Pancreas (tissue), 10 donors: ENCODE results near the gene CCDC83. TPM values are rescaled to one million over a fixed set of nuclear protein-coding genes. Genes with fewer than 3 reads are reported as not detected.

ENCODE experiments used
- ATAC-seq, 4 donors: fragments of 200-7000 bp; cut with Tn5 transposase; one replicate each; pipeline versions ENCODE4 v1.8.0 to v1.9.1; 2020; ENCODE audit warnings: mild to moderate bottlenecking in 4 of 4, moderate library complexity in 4 of 4
- DNase-seq, 6 donors: peaks; one replicate each; pipeline ENCODE4 v3.0.0-alpha.2; 2020
- FAIRE-seq: peaks from 2 replicates; lab custom pipeline; 2012; peaks lifted over from hg19 to GRCh38; lab: Jason Lieb, UNC
- H3K27ac ChIP-seq, 4 donors: fragments of 200-600 bp; sonication (generic); 1 replicate in 3 of 4; 2 replicates in 1 of 4; pipeline versions ENCODE4 v1.5.0 to v1.8.0; 2020
- H3K27me3 ChIP-seq, 4 donors: fragments of 200-600 bp; one replicate each; pipeline ENCODE4 v1.8.0; 2021
- H3K36me3 ChIP-seq, 3 donors: fragments of 200-600 bp; sonication (generic) in 1 of 3; one replicate each; pipeline versions ENCODE4 v1.5.0 to v1.8.0; 2020 to 2021
- H3K4me1 ChIP-seq, 3 donors: fragments of 200-600 bp; one replicate each; pipeline ENCODE4 v1.8.0; 2021
- H3K4me3 ChIP-seq, 4 donors: fragments of 200-600 bp; sonication (generic) in 2 of 4; one replicate each; pipeline versions ENCODE4 v1.5.0 to v1.8.0; 2020 to 2021
- H3K9me3 ChIP-seq, 4 donors: fragments of 200-600 bp; one replicate each; pipeline ENCODE4 v1.8.0; 2021
- WGBS, 2 donors: extraction: QIAGEN DNeasy Blood & Tissue Kit; methylation state at CpG; one replicate each; pipeline ENCODE4 v1.1.7; 2013; 5-methylcytosine and 5-hydroxymethylcytosine counted together
- intact Hi-C, 3 donors: fragments of 100-400 bp; cut with DNase I; formaldehyde crosslinking; loops; one replicate each; pipeline versions ENCODE4 v1.11.1 to v1.14.2; 2022
- polyA plus RNA-seq, 2 donors: library from polyadenylated mRNA; stranded (reverse); fragments of 200-250 nt; gene quantifications; one replicate each; pipeline ENCODE4 v1.2.3, GENCODE V29; 2013
- total RNA-seq, 6 donors: library from RNA; stranded (reverse); fragmentation: NEBNext Ultra II Directional in 4 of 6; extraction: Animal tissue kit (Norgen Biotek cat#: 25700) in 4 of 6; gene quantifications; one replicate each; pipeline versions ENCODE4 v1.2.1 to v1.2.4, GENCODE V29; 2021 to 2023
- TF ChIP-seq, protein P1 (sequence below), 4 donors: fragments of 200-600 bp; sonication (generic) in 3 of 4; IDR thresholded peaks; one replicate each; pipeline versions ENCODE4 v1.5.0 to v1.8.0; 2021; ENCODE audit warnings: antibody characterized with exemption in 4 of 4
- donor health status: healthy with polysubstance abuse.
- donor health status: DM: no; HTN: no; CAD: no; lungs with moderate emphysema.
- donor health status: DM: no; HTN: no; CAD: no.
- donor health status: control.
- donor health status: control.
- donor health status: Bipolar disorder and iron deficiency.
- donor health status: DM: yes; HTN: yes; CAD: no.
- donor health status: DM: no; HTN: no; CAD: no.
- donor health status: DM: no; HTN: no; CAD: no.
- donor health status: DM: yes; HTN: yes; CAD: no.

CCDC83 gene
- total and polyA plus RNA-seq, 8 donors, result not detected

DNA sequence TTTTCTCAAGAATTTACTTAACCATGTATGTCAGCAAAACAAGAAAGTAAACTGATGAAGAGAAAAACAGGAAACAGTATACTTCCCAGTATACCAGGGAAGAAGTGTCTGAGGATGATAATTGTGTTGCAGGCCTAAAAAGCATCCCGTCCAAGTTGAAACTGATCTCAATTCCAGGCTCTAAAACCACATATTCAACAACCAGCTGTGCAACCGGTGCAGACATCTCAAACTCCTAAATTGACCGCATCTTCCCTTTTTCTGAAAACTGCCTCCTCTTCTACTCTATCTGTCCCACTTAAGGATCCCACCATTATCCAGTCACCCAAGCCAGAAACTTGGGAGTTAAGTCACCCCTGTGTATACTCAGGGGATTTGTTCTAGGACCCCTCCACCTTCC is 47.2 kb downstream of the CCDC83 start:
- Histone ChIP-seq H3K4me1 (no peaks in the 10 kb centered on the region), H3K27ac (no peak overlapping the region), H3K27me3 (no peaks in the 10 kb centered on the region), H3K9me3 (no peaks in the 10 kb centered on the region), H3K4me3 (no peak overlapping the region), H3K36me3 (no peaks in the 10 kb centered on the region)
- ATAC-seq (no peak), FAIRE-seq (no peak), DNase-seq (no peak)
- intact Hi-C loops, result no loop called here
- 85 to 88% methylated on average over 3 of the region's 3 CpGs for WGBS, 2 donors
- TF ChIP-seq, protein P1, sequence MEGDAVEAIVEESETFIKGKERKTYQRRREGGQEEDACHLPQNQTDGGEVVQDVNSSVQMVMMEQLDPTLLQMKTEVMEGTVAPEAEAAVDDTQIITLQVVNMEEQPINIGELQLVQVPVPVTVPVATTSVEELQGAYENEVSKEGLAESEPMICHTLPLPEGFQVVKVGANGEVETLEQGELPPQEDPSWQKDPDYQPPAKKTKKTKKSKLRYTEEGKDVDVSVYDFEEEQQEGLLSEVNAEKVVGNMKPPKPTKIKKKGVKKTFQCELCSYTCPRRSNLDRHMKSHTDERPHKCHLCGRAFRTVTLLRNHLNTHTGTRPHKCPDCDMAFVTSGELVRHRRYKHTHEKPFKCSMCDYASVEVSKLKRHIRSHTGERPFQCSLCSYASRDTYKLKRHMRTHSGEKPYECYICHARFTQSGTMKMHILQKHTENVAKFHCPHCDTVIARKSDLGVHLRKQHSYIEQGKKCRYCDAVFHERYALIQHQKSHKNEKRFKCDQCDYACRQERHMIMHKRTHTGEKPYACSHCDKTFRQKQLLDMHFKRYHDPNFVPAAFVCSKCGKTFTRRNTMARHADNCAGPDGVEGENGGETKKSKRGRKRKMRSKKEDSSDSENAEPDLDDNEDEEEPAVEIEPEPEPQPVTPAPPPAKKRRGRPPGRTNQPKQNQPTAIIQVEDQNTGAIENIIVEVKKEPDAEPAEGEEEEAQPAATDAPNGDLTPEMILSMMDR (IDR thresholded peaks at IDR 0.05), result no peak

DNA sequence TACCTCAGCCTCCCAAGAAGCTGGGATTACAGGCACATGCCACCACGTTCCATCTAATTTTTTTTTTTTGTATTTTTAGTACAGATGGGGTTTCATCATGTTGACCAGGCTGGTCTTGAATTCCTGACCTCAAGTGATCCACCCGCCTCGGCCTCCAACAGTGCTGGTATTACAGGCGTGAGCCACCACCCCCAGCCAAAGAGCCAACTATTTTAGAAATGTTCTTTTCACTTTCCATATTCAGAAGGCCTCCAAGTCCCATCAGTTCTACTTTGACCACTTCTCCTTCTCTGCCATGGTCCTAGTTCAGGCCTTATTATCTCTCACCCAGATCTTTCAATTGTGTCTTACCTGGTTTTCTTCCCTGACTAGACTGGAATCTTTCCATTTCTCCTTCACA is 48.2 kb downstream of the CCDC83 start:
- WGBS, 2 donors, result 84 to 89% methylated on average over 4 of the region's 4 CpGs
- Histone ChIP-seq H3K27ac (no peak overlapping the region), H3K4me3 (no peak overlapping the region), H3K4me1 (no peaks in the 10 kb centered on the region), H3K36me3 (no peaks in the 10 kb centered on the region), H3K27me3 (no peaks in the 10 kb centered on the region), H3K9me3 (no peaks in the 10 kb centered on the region)
- intact Hi-C loops, result no loop called here
- no peak for DNase-seq
- TF ChIP-seq, protein P1 (IDR thresholded peaks at IDR 0.05), result no peak
- no peak for ATAC-seq
- no peak for FAIRE-seq

DNA sequence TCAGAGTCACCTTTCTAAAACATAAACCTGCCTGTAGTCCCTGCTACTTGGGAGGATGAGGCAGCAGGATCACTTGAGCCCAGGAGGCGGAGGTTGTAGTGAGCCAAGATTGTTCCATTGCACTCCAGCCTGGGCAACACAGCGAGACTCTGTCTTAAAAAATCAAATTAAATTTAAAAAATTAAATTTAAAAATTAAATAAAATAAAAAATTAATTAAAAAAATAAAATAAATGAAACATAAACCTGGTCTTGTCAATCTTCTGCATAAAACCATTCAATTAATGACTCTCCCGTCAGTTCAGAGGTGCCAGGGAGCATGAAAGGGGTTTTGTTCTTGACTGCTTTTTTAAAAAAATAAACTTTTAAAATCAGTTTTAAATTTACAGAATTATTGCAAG is 48.6 kb downstream of the CCDC83 start:
- WGBS, 2 donors, result 95 to 96% methylated on average over 3 of the region's 3 CpGs
- Histone ChIP-seq H3K4me3 (no peak overlapping the region), H3K27ac (no peak overlapping the region), H3K9me3 (no peaks in the 10 kb centered on the region), H3K36me3 (no peaks in the 10 kb centered on the region), H3K4me1 (no peaks in the 10 kb centered on the region), H3K27me3 (no peaks in the 10 kb centered on the region)
- FAIRE-seq (no peak), DNase-seq (no peak), ATAC-seq (no peak)
- intact Hi-C loops, result no loop called here
- TF ChIP-seq, protein P1 (IDR thresholded peaks at IDR 0.05), result no peak

DNA sequence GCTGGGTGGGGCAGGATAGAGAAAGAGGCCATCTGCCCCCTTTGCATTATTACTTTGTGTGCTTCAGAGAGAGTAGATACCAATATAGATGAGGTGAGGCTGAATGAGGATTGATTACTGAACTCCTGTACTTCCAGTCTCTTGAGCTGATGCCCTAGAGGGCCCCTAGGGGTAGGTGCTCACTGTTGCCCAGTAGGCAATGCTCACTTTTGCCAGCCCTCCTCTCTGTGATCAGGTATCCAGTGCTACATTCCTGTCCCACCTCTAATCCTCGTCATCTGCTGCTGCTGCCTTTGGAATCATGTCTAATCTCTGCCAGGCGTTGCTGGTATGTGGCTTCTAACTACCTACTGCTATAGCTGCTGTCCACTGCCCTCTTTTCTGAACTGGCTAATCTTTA is 57.2 kb downstream of the CCDC83 start:
- Histone ChIP-seq H3K36me3 (no peaks in the 10 kb centered on the region), H3K27ac (no peak overlapping the region), H3K4me1 (no peaks in the 10 kb centered on the region), H3K27me3 (no peaks in the 10 kb centered on the region), H3K9me3 (no peaks in the 10 kb centered on the region), H3K4me3 (no peak overlapping the region)
- no peak for ATAC-seq
- no peak for DNase-seq
- FAIRE-seq, result no peak
- intact Hi-C loops, result no loop called here
- TF ChIP-seq, protein P1 (IDR thresholded peaks at IDR 0.05), result no peak
- 69 to 78% methylated on average over 2 of the region's 2 CpGs for WGBS, 2 donors

DNA sequence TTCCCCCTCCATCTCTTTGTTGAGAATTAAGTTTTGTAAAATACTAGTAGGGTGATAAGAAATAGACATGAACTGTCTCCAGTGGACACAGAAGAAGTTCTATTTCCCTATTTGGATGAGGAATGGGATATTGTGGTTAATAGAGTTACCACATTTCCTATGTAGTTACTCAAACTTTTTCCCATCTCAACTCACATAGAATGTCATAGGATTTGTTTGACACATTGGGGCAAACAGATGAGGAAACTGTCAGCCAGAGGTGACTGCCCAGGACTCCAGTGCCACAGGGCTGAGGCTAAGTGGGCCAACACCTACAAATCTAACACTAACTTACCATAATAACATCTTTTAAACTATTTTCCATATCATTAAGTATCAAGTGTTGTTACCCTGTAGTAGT is 58.3 kb downstream of the CCDC83 start:
- intact Hi-C loops, result no loop called here
- no peak for FAIRE-seq
- Histone ChIP-seq H3K36me3 (no peaks in the 10 kb centered on the region), H3K27ac (no peak overlapping the region), H3K4me3 (no peak overlapping the region), H3K4me1 (no peaks in the 10 kb centered on the region), H3K27me3 (no peaks in the 10 kb centered on the region), H3K9me3 (no peaks in the 10 kb centered on the region)
- peak in 2 of 4 donors; percentile 20 to 32 for ATAC-seq
- TF ChIP-seq, protein P1 (IDR thresholded peaks at IDR 0.05), result no peak
- DNase-seq, result no peak
